GM18907 (cell line): ENCODE data around the gene PRR4.

Source experiments
- ATAC-seq: cut with Tn5 transposase; IDR thresholded peaks from one replicate; pipeline ENCODE4 v1.9.1; 2021; ENCODE audit warnings: mild to moderate bottlenecking, moderate library complexity; ENCODE audit not compliant: unreplicated experiment

Gene PRR4

DNA sequence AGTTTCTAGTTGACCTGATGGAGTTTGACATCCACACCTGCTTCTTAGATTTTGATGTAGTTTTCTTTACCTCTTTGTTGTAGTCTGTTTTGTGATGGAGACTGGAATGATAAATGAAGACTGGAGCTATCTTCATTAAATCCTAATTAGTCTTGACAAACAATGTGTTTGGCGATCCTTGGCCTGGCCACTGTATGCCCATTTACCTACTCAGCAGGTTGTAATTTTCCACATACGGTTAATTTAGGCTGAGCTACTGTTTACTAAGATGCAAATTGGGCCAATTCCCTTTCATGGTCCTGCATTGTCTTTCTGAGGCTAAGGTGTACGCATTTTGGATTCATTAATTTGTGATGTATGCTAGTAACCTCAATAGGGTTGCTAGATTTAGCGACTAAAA is 46.7 kb downstream of the PRR4 start, which contains the start of gene TAS2R7:
Gene TAS2R7 (minus strand): TSS at position 41 of the 400 bp plus-strand sequence. CDS start 57 bp downstream, outside the sequence.
- ATAC-seq: no peak

DNA sequence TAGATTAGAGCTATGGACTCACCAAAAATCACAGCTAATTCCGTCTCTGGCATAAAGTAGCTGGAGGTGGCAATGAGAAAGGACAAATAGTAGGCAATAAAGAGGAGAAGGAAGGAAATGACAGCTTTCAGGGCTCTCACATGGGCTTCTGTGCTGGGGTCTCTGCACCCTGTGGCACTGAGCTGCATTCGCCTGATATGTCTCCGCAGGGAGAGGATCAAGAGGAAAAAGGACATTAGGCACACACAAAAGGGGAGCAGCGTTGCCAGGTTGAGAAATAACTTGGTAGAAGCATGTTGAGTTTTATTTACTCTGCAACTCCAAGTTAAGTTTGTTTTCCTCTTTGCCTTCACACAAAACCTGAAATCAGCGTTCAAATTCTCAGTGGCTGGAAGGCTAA is 47.5 kb downstream of the PRR4 start:
- ATAC-seq: no peak
